ENCODE results near the gene RRP8.

The RRP8 gene

DNA sequence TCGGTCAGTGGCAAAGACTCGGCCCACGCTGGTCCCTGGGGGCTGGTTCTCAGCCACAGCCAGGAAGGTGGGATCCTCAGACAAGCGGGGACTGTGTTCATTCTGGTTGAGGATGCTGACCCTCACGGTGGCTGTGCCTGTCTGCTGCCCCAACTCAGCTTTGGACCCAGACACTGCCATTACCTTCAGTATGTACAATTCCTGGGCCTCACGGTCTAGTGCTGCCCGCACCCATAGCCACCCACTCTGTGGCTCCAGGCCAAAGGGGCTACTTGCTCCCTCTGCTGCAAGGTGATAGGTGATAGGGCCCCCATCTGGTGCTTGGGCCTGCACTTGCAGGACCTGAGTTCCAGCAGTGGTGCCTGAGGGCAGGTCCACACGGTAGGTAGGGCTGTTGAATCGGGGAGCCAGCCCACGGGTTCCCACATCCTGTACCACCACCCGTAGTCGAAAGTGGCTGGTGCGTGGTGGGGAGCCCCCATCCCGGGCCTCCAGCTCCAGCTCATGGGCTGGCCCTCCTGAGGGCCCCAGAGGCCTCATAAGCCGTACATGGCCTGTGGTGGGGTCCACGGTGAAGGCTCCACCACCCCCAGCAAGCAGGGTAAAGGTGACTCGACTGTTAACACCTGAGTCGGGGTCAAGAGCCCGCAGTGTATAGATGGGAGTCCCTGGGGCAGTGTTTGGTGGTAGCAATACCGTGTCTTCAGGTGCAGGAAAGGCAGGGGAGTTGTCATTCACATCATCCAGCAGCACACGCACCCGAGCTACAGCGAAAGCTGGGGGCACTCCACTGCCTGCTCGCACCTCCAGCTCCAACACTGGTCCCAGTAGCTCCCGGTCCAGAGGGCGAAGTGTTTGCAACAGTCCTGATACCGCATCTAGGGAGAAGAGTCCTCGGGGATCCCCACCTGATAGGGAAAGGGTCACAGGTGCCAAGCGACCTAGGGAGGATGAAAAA is 29.0 kb upstream of the RRP8 start:
- FAIRE-seq, result no peak
- no peak for DNase-seq (ENCODE audit: low spot score)

DNA sequence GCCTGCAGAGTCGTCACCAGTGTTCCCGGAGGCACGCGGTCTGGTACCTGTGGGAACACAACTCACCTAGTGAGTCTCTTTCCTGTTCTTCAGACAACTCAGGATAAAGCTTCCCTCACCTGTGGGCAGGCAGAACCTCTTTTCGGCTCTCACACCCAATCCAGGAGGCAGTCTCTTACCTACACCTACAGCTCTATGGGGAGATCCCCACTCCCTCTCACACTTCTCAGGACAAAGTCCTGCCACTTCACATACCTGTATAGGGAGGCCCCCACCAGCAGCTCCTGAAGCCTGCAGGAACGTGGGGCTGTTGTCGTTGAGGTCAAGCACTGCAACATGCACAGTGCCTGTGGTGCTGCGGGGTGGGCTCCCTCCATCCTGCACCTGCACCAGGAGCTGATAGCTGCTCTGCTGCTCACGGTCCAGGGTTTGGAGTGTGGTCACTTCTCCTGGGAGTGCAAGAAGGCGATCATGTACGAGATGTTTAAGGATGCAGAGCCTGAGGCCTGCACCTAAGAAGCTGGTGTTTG is 28.0 kb upstream of the RRP8 start:
- DNase-seq (ENCODE audit: low spot score) (no peak), FAIRE-seq (no peak)

DNA sequence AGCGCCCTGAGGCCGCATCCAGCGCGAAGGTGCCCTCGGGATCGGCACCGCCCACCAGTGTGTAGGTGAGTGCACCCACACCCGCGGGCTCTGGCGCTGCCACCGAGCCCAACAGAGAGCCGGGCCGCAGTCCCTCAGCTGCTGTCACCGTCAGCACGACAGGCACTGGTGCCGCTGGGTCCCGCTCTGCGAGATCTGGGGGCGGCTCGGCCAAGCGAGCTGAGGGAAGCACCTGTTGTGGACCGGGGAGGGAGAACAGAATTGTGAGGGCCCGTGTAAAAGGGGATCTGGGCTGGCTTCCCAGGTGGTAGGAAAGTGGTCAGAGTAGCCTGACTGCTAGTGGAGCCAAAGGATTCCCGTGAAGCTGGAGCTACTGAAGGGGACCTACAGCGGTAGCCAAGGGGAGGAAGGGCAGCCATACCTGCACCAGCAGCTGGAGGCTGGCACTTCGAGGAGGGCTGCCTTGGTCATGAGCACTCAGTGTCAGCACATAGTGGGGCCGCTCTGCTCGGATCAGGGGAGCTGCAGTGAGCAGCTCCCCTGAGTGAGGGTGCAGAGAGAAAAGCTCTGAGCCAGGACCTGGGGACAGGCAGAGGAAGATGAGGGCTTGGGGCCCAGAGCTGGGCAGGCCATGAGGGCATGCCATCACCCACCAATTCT is 27.3 kb upstream of the RRP8 start:
- no peak for DNase-seq (ENCODE audit: low spot score)
- no peak for FAIRE-seq

DNA sequence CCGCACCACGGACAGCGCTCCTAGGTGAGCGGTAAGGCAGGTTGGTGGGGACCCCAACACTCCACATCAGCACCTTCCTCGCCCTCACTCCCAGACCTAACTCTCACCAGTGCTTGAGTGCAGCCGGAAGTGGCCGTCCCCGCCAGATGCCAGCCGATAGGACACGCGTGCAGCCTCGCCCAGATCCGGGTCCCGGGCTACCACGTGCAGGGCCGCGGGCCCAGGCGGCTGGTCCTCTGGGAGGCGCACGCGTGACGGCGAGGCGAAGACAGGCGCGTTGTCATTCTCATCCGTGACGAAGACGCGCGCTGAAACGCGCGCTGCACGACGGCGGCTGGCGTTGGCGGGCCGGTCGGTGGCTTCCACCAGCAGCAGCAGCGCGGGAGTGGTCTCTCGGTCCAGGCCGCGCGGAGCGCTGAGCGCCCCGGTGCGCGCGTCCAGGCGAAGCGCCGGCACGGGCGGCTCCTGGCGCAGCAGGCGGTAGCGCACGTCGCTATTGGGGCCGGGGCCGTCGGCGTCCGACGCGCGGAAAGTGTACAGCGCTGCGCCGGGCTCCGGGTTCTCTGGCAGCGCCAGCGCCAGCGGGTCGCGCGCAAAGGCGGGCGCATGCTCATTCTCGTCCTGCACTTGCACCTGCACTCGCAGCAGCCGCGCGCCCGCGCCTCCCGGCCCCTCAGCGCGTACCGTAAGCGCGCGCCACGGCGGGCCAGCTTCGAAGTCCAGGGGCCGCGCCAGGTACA is 26.6 kb upstream of the RRP8 start:
- DNase-seq (ENCODE audit: low spot score) (no peak), FAIRE-seq (no peak)

DNA sequence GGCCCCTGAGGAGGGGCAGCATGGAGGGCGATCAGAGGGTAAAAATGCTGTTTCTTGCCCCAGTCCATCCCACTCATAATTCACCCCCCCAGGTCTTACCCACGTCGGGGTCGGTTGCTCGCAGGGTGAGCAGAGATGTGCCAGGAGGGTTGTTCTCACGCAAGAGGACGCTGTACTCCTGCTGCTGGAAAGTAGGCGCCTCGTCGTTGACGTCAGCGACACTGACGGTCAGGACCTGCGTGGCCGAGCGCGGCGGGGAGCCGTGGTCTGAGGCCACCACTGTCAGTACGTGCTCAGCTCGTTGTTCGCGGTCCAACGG is 26.1 kb upstream of the RRP8 start:
- no peak for FAIRE-seq
- no peak for DNase-seq (ENCODE audit: low spot score)

DNA sequence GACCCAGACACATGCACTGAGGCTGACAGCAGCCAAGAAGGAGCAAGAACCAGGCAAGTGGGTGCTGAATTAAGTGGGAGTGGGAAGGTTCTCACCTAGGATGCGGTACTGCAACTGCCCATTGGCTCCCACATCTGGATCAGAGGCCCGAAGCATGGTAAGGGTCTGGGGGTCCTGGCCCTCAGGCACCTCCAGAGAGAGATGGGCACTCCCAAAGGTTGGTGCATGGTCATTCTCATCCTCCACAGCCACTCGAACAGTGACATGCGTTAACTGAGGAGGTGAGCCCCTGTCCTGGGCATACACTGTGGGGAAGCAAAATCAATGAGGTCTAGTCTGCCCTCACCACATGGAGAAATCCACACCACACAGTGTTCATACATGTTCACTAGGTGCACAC is 25.1 kb upstream of the RRP8 start:
- FAIRE-seq (no peak), DNase-seq (ENCODE audit: low spot score) (no peak)

DNA sequence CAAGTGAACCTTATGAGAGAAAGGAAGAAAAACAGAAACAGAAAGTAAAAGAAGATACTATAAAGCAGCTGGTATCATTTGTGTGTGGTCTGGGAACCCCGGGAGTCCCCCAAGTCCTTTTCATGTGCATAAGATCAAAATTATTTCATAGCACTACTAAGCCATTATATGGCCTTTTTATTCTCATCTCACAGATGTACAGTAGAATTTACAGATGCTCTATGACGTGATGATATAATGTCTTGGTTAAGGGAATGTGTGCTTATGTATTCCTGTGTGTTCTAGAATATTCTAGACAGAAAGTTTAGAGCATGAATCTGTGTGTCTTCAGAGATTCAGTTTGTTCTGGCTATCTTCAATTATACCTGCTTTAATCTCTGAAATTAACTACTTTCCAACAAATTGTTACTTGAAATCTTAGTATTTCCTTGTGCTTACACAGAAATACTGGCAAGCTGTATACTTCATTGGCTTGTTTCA is 24.4 kb upstream of the RRP8 start:
- DNase-seq (ENCODE audit: low spot score) (no peak), FAIRE-seq (no peak)

DNA sequence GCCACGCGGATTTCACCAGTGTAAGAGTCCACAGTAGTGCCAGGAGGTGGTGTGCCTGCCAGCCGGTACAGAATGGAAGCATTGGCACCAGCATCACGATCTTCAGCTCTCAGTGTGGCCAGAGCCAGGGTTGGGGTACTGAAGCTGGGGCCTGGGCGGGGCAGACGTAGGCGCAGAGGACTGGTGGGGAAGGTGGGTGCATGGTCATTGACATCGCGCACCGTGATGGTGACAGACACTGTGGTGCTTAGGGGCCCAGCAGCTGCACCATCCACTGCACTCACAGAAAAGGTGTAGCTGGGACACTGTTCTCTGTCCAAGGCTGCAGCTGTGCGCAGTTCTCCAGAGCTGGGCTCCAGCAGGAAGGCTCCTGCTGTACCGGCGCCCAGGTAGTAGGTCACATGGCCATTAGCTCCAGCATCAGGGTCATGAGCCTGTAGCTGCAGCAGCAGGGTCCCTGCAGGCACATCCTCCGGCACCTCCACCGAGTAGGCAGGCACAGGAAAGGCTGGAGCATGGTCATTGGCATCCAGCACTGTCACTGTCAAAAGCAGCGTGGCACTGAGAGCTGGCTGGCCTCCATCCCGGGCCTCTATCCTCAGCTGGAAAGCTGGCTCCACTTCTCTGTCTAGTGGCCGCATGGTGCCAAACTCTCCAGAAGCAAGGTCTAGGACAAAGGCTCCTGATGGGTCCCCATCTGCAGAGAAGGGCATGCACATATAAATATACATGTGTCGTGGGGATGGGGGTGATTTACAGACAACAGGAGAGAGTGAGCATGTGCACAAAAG is 23.8 kb upstream of the RRP8 start:
- DNase-seq (ENCODE audit: low spot score) (no peak), FAIRE-seq (no peak)

DNA sequence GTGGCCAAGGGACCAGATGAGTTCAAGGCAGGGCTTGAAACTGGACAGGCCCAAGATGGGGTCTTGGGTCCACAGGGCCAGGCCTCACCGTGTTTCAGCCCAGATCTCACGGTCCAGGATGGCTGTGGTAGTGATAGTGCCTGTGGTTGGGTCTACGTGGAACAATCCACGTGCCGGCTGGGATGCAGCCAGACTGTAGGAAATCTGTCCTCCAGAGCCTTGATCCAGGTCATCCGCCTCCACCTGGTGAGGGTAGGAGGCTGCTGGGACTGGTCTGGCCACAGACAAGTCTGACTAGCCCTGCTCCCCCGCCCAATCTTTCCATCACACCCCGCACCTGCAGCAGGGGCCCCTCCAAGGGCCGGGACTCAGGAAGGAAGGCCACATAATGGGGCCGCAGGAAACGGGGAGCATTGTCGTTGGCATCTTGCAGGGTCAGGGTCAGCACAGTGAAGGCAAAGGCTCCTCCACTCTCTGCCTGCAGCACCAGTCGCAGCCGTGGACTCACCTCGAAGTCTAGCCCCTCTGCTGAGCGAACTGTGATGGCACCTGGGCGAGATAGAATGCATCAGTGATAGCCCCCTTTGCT is 22.5 kb upstream of the RRP8 start:
- no peak for DNase-seq (ENCODE audit: low spot score)
- FAIRE-seq, result no peak

DNA sequence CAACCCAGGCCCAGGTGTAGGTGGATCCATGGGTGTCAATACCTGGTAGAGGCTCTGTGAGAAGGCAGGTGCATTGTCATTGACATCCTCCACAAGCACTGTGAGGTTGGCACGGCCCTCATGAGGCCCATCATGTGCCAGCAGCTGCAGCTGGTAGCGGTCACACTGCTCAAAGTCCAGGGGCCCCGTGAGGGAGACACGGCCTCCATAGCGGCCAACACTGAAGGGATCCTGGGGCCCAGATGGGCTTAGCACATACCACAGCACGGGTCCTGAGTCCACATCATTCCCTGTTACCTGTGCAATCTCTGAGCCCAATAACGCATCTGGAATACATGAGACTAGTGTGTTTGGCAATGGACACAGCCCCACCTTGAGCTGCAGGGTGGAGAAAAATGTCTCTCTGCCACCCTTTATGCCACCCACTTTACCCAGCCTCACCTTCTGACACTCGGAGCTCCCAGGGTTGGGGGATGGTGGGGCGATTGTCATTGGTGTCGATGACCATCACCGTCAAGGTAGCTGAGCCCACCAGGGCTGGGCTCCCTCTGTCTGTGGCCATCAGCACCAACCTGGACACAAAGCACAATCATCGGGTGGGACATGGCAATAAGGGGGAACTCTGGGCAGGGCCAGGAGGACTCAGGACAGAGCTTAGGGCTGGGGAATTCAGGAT is 21.9 kb upstream of the RRP8 start:
- no peak for FAIRE-seq

DNA sequence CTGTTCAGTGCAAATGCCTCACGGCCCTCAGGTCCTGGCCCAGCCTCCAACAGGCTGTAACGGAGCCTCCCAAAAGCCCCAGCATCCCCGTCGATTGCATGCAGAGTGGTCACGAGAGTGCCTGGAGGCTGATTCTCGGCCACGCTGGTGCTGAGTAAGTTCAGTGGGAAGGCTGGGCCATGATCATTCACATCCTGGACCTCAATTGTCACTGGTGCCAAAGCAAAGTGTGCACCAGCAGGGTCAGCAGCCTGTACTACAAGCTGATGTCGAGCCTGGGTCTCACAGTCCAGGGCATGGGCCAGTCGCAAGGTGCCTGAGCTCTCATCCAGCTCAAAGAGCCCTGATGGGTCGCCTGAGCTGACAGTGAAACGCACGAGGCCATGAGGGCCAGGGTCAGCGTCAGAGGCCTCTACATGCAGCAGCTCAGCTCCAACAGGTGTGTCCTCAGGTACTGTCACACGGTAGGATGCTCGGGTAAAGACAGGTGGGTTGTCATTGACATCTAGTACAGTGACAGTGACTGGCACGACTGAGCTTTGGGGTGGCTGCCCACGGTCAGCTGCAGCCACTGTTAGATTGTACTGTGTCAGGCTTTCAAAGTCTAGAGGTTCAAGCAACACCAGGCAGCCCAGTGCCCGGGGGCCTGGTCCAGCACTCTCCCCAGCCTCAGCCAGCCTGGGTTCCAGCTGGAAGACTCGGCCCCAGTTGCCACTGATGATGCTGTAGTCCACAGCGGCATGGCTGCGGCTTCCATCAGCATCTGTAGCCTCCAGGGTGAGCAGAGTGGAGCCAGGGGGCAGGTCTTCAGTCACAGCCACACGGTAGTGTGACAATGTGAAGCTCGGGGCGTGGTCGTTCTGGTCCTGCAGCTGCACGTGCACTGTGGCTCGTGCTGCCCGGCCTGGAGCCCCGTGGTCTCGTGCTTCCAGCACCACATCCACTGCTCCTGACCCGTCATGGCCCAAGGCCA is 20.3 kb upstream of the RRP8 start:
- no peak for DNase-seq (ENCODE audit: low spot score)
- FAIRE-seq, result no peak

More for the DNA sequence above, 21.9 kb upstream of the RRP8 start:
- DNase-seq (ENCODE audit: low spot score), result no peak

DNA sequence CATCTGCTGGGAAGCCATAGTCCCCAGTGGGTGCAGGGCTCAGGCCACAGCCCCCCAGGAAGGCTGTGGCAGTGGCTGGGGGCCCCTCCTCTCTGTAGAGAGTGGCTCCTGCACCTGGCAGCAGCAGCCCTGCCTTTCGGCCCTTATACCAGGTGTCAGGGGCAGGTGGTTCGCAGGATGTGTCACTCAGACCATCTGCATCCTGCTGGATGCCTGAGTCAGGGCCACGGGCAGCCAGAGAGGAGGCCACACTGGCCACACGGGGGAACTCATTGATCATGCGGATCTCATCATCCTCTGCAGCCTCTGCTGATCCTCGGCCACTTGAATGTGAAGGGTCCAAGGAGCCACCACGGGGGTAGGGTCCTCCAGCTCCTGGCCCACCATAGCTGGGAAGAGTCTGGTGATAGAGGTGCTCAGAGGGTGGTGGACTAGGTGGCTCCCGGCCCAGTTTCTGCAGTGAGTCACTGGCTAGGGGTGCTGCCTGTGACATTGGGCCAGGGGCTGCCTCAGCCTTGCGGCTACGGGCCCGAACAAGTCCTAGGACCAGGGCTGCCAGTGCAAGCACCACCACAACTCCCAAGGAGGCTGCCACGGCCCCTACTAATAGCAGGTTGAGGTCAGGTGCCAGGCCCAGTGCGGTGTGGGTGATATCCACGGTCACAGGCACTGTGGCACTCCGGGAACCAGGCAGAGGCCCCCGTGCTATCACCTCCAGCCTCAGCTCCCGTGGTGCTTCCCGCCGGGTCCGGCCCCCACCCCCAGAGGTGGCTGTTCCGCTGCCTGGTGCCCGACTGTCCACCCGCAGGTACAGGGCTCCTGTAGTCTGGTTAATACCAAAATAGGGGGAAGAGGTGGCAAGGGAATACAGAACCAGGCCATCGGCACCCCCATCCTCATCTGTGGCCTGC is 19.1 kb upstream of the RRP8 start:
- FAIRE-seq, result no peak
- no peak for DNase-seq (ENCODE audit: low spot score)

DNA sequence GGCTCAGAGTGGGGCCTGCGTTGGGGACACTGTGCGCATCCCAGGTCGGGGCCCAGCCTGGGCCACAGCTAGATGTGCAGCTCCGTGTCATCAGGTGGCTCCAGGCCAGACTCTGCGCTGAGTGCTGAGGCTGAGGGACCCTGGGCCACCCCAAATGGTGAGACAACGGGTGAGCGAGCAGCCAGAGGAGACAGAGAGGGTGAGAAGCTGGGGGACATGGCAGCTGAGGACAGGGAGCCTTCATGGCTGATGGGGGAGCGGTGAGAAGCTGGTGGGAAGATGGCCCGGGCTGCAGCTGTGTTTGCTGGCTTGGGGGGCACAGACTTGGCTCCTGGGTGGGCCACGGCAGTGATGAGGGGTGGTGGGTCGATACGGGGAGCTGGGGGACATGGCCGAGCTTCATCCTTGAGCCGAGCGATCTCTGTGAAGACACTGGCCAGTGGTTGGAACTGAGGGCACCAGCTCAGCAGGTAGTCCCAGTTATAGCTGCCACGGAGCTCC is 18.3 kb upstream of the RRP8 start:
- no peak for DNase-seq (ENCODE audit: low spot score)

DNA sequence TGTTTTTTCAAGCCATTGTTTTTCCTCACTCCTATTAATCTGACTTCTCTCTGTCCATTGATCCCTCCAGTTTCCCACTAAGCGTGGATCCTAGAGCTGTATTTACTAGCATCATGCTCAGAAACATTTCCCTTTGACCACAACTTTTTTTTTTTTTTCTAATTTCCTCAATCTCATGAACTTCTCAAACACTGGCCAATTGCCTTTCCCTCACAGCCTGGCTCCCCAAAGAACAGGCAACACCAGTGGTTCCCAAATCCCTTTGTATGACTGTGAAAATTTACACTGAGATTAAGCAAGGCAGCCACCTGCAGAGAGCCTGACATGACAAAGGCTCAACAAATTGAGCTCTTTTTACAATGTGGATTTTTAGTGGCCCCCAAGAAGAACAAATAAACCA is 17.2 kb upstream of the RRP8 start:
- DNase-seq (ENCODE audit: low spot score) (no peak), FAIRE-seq (no peak)

More for the DNA sequence above, 18.3 kb upstream of the RRP8 start:
- no peak for FAIRE-seq

DNA sequence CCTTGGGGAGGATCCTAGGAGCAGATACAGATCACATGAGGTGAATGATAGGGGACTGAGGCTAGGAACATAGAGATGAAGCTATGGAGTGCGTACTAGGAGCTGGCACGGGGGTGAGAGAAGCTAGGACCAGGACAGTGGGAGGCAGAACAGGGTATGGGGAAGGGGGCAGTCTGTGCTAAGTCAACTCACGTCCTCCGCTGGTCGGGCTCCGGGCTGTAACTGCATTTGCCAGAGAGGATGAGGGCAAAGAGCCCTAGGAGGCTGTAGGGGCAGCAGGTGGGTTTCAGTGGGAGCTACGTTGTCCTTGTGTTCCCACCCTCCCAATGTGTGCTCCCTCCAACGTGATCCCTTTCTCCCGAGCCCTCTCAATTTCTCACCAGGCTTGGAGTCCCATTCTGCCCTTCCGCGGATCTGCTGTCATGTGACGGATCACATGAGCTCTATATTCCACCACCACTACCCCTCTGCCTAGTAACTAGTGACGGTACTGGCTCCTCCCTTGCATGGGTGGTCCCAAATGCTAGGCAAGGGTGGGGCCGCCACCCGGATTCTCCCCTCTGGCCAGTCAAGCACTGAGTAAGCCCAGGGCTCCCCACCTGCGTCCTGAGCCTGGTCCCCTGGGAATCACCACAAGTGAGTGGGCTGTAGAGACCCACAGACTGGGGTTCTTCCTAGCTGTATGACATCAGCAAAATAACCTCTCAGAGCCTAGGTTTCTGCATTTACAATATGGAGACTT is 15.8 kb upstream of the RRP8 start, which contains the start of gene TPP1:
Gene TPP1, minus strand, starts transcription at position 419 of the 742 bp plus-strand sequence. Its CDS starts 22 bp downstream, at position 397.
- peak; percentile 77 for FAIRE-seq
- DNase-seq (ENCODE audit: low spot score), result peak; percentile 82

DNA sequence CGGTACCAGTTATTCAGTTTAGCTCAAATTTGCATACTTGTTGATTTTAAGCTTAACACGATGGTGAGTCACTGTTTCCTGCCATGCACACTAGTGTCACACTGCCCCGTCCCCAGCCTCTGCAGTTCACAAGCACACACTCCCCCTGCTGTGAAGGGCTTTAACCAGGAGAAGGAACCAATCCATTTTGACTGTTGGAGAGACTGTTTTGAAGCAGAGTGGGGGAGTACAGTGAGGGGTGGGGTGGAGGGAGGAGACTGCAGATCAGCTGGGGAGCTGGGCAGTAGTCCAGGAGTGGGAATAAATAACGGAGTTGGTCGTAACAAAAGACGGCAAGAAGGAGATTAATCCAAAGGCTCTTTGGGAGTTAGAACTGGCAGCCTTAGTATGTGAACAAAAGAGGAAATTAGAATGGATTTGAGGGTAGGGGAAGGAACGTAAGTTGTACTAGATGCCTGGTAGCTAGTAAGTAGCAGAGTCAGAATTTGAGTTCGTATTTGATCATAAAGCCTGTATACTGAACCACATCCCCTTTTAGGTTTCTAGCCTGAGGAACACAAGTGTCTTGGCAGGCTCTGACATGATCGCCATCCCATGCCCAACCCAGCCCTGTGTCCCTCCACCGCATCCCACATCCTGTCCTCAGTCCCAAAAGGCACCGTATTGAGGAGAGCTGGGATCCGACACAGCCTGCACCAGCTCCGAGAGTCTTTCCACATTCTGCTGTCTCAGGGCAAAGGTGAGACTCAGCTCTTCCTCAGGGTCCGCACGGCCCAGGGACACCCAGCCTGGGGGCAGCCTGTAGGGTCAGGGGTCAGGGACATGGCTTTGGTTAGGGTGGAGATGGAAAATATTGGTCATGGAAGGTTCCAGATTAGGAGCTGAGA is 14.9 kb upstream of the RRP8 start:
- FAIRE-seq (no peak), DNase-seq (ENCODE audit: low spot score) (peak; percentile 39)

Measured in RCC 7860 (cell line).